PFSK-1 (cell line): ENCODE results near the gene RAET1E.

Experiments
- FOXP2 ChIP-seq: optimal IDR thresholded peaks from 2 replicates; pipeline ENCODE3; 2011; ENCODE audit warnings: borderline replicate concordance, control low read depth, inconsistent platforms; ENCODE audit not compliant: insufficient read depth; ENCODE audit errors: extremely low read length, extremely low read depth
- POLR2AphosphoS5 ChIP-seq: IDR thresholded peaks from 2 replicates; pipeline ENCODE4 v1.6.1; 2012; ENCODE audit warnings: low read depth, mild to moderate bottlenecking, control low read depth, low read length, moderate library complexity
- SIN3A ChIP-seq: IDR thresholded peaks from 2 replicates; pipeline ENCODE4 v1.6.1; 2012; ENCODE audit warnings: mild to moderate bottlenecking, low read length, moderate library complexity, borderline replicate concordance; ENCODE audit not compliant: insufficient read depth
- TAF1 ChIP-seq: IDR thresholded peaks from 2 replicates; pipeline ENCODE4 v1.6.1; 2012; ENCODE audit warnings: low read length, control low read depth, borderline replicate concordance; ENCODE audit not compliant: insufficient read depth
- TF ChIP-seq, protein P1 (sequence below), 2 experiments: IDR thresholded peaks; 2 replicates each; pipeline versions ENCODE4 v1.6.1 to v1.8.0; 2011 to 2012; ENCODE audit warnings: low read depth in 2 of 2, low read length in 2 of 2, control low read depth in 1 of 2, inconsistent platforms in 1 of 2, mild to moderate bottlenecking in 1 of 2, moderate library complexity in 1 of 2; ENCODE audit not compliant: insufficient read depth in 1 of 2

RAET1E gene

DNA sequence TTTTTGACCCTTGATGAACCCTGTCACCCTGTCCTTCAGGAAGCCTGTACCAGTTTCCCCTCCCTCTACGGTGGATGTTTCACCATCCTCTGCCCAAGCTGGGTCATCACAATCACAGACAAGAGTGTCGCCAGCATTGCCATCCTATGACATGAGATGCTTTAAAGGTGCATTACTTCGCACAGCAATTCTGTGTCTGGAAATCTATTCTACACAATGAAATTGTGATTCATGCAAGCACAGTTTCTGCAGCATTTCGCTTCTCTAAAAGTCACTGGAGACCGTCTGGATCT is 41.4 kb upstream of the RAET1E start:
- TF ChIP-seq FOXP2 (no peak), POLR2AphosphoS5 (no peak), TAF1 (no peak), SIN3A (no peak)
- TF ChIP-seq, protein P1, sequence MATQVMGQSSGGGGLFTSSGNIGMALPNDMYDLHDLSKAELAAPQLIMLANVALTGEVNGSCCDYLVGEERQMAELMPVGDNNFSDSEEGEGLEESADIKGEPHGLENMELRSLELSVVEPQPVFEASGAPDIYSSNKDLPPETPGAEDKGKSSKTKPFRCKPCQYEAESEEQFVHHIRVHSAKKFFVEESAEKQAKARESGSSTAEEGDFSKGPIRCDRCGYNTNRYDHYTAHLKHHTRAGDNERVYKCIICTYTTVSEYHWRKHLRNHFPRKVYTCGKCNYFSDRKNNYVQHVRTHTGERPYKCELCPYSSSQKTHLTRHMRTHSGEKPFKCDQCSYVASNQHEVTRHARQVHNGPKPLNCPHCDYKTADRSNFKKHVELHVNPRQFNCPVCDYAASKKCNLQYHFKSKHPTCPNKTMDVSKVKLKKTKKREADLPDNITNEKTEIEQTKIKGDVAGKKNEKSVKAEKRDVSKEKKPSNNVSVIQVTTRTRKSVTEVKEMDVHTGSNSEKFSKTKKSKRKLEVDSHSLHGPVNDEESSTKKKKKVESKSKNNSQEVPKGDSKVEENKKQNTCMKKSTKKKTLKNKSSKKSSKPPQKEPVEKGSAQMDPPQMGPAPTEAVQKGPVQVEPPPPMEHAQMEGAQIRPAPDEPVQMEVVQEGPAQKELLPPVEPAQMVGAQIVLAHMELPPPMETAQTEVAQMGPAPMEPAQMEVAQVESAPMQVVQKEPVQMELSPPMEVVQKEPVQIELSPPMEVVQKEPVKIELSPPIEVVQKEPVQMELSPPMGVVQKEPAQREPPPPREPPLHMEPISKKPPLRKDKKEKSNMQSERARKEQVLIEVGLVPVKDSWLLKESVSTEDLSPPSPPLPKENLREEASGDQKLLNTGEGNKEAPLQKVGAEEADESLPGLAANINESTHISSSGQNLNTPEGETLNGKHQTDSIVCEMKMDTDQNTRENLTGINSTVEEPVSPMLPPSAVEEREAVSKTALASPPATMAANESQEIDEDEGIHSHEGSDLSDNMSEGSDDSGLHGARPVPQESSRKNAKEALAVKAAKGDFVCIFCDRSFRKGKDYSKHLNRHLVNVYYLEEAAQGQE (IDR thresholded peaks at IDR 0.05; ENCODE audit: insufficient read depth in 1 of 2, low read depth in 2 of 2, low read length in 2 of 2) = no peak

DNA sequence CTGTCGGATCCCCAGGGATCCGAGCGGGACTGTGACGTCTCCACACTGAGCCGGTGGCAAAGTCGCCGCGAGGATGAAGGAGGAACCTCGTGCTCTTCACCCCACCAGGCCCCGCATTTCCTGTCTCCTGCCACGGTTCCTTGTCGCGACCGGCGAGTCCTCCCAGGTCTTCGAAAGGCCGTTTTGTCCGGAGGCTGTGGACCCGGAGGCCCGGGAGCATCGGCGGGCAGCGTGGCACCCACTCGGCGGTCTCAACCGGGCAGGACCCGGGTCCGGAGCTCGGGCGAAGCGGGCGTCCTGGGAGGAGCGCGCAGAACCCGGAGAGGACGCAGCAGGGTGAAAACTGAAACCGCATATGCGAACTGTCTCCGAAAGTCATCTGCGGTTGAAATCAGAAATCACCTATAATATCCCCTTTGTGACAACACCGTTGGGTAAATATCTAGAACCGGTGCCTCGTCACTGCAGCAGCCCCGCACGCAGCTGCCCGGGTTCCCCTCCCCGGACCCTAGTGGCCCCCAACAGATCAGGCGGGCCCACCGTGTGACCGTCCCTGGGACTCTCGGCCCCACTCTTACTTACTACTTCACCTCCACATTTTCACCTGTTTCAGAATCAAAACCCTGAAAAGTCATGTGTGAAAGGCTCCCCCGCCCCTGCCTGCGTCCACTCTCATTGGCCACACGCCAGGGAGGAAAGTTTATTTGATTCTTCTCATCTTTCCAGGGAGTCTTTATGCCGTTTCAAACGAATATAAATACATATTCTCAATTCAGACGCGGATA is 40.9 kb upstream of the RAET1E start:
- TF ChIP-seq SIN3A (no peak), TAF1 (no peak), POLR2AphosphoS5 (no peak), FOXP2 (no peak)
- TF ChIP-seq, protein P1 (IDR thresholded peaks at IDR 0.05; ENCODE audit: insufficient read depth in 1 of 2, low read depth in 2 of 2, low read length in 2 of 2) = no peak

DNA sequence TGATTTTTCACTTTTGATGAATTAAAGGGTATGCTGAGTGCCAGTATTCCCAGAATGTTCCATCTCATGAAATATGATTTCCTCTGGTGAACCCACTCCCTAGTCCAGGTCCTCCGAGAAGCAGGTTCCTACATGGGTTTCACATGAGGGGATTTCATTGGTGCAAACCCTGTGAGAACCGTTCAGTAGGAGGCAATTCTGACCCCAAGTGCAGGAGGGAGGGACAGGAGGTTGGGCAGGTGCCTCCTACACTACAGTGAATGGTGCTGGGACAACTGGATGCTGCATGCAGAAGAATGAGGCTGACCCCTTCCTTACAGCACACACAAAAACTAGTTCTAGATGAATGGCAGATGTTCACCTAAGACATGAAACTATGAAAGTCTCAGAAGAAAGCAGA is 38.8 kb upstream of the RAET1E start:
- TF ChIP-seq SIN3A (no peak), FOXP2 (no peak), POLR2AphosphoS5 (no peak), TAF1 (no peak)
- TF ChIP-seq, protein P1 (IDR thresholded peaks at IDR 0.05; ENCODE audit: insufficient read depth in 1 of 2, low read depth in 2 of 2, low read length in 2 of 2) = no peak

DNA sequence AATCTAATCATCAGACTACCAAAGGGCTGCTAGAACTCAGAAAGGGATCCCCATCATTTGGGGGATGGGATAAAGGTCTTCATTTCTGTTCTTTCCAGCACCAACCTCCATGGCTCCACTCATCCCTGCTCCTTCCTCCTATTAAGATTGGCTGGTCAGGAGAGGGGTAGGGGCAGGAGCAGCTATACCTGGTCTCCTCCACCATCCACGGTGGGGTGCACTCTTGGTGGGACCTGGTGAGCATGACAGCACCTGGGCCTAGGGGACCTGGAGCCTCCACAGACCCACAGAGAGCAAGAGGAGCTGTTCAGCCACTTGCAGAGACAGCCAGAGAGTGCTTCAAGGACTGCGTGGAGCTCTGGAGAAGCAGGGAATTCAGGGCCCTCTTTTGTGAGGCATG is 37.8 kb upstream of the RAET1E start:
- TF ChIP-seq TAF1 = no peak

DNA sequence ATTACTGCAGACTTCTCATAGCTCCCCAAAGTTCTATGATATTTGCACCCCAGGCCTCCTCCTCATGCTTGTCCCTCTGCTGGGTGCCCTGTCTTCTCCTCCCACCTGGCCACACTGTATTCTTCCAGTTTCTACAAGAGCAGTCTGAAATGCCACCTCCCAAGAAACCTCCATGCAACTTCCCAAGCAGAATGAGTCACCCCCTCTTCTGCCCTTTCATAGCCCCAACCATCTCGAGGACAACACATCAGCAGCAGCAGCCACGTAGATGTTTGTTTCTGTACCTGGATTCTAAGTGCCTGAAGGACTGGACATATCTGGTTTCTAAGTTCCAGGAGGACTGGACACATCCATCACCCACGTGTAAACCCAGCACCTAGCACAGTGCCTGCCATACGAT is 37.3 kb upstream of the RAET1E start:
- TF ChIP-seq TAF1 = no peak

DNA sequence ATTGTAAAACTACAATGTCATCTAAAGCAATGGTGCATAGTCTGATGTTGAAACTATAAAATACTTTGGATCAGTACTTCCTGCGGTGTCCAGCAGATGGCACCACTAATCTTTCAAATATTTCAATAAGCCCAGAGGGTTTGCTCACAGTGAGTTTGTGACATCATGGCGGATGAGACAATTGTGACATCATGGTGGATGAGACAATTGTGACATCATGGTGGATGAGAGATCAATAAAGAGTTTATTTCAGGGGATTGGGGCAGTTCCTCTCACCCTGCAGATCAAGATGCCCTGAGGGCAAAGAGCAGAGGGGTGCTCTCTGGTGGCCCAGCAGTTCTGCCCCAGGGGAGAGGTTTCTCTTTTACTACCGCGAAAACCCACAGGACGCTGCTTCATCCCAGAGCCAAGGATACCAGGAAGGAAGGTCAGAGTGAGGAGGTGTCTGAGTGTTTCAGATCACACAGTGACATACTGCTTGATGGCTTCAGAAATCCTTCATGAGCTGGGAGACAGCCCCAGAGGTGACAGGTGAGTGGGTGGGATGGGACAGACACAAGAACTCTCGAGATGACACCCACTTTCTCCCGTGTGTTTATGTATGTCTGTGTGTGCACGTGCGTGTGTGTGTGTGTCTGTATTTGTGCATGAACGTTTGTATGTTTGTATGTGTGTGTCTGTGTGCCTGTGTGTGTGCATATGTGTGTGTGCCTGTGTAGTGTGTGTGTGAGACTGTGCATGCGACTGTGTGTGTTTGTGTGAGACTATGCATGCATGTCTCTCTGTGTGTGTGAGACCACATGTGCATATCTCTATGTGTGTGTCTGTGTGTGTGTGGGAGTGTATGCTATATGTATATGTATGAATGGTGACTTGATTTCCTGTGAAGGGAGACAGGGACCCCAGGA is 36.6 kb upstream of the RAET1E start:
- TF ChIP-seq SIN3A (no peak), TAF1 (no peak), POLR2AphosphoS5 (no peak), FOXP2 (no peak)
- TF ChIP-seq, protein P1 (IDR thresholded peaks at IDR 0.05; ENCODE audit: insufficient read depth in 1 of 2, low read depth in 2 of 2, low read length in 2 of 2) = no peak
